Pancreas (tissue), 10 donors: ENCODE results near the gene SOCS6. TPM values are rescaled to one million over a fixed set of nuclear protein-coding genes. Genes with fewer than 3 reads are reported as not detected.
A peak's percentile ranks its signal among the peaks of the same experiment; 100 is the strongest.

Source experiments
- ATAC-seq, 4 donors: fragments of 200-7000 bp; cut with Tn5 transposase; one replicate each; pipeline versions ENCODE4 v1.8.0 to v1.9.1; 2020; ENCODE audit warnings: mild to moderate bottlenecking in 4 of 4, moderate library complexity in 4 of 4
- DNase-seq, 6 donors: peaks; one replicate each; pipeline ENCODE4 v3.0.0-alpha.2; 2020
- FAIRE-seq: peaks from 2 replicates; lab custom pipeline; 2012; peaks lifted over from hg19 to GRCh38; lab: Jason Lieb, UNC
- H3K27ac ChIP-seq, 4 donors: fragments of 200-600 bp; sonication (generic); 1 replicate in 3 of 4; 2 replicates in 1 of 4; pipeline versions ENCODE4 v1.5.0 to v1.8.0; 2020
- H3K27me3 ChIP-seq, 4 donors: fragments of 200-600 bp; one replicate each; pipeline ENCODE4 v1.8.0; 2021
- H3K36me3 ChIP-seq, 3 donors: fragments of 200-600 bp; sonication (generic) in 1 of 3; one replicate each; pipeline versions ENCODE4 v1.5.0 to v1.8.0; 2020 to 2021
- H3K4me1 ChIP-seq, 3 donors: fragments of 200-600 bp; one replicate each; pipeline ENCODE4 v1.8.0; 2021
- H3K4me3 ChIP-seq, 4 donors: fragments of 200-600 bp; sonication (generic) in 2 of 4; one replicate each; pipeline versions ENCODE4 v1.5.0 to v1.8.0; 2020 to 2021
- H3K9me3 ChIP-seq, 4 donors: fragments of 200-600 bp; one replicate each; pipeline ENCODE4 v1.8.0; 2021
- WGBS, 2 donors: extraction: QIAGEN DNeasy Blood & Tissue Kit; methylation state at CpG; one replicate each; pipeline ENCODE4 v1.1.7; 2013; 5-methylcytosine and 5-hydroxymethylcytosine counted together
- intact Hi-C, 3 donors: fragments of 100-400 bp; cut with DNase I; formaldehyde crosslinking; loops; one replicate each; pipeline versions ENCODE4 v1.11.1 to v1.14.2; 2022
- polyA plus RNA-seq, 2 donors: library from polyadenylated mRNA; stranded (reverse); fragments of 200-250 nt; gene quantifications; one replicate each; pipeline ENCODE4 v1.2.3, GENCODE V29; 2013
- total RNA-seq, 6 donors: library from RNA; stranded (reverse); fragmentation: NEBNext Ultra II Directional in 4 of 6; extraction: Animal tissue kit (Norgen Biotek cat#: 25700) in 4 of 6; gene quantifications; one replicate each; pipeline versions ENCODE4 v1.2.1 to v1.2.4, GENCODE V29; 2021 to 2023
- TF ChIP-seq, protein P1 (sequence below), 4 donors: fragments of 200-600 bp; sonication (generic) in 3 of 4; IDR thresholded peaks; one replicate each; pipeline versions ENCODE4 v1.5.0 to v1.8.0; 2021; ENCODE audit warnings: antibody characterized with exemption in 4 of 4
- donor health status: healthy with polysubstance abuse.
- donor health status: DM: no; HTN: no; CAD: no; lungs with moderate emphysema.
- donor health status: DM: no; HTN: no; CAD: no.
- donor health status: control.
- donor health status: control.
- donor health status: Bipolar disorder and iron deficiency.
- donor health status: DM: yes; HTN: yes; CAD: no.
- donor health status: DM: no; HTN: no; CAD: no.
- donor health status: DM: no; HTN: no; CAD: no.
- donor health status: DM: yes; HTN: yes; CAD: no.

The SOCS6 gene
- total and polyA plus RNA-seq, 8 donors: 3.0 to 18.8 (median 8.0) TPM

GRCh38 chr18:70296289-70296688, 7.4 kb downstream of the SOCS6 start:
- Histone ChIP-seq H3K4me3 (no peak overlapping the region), H3K27me3 (no peaks in the 10 kb centered on the region), H3K4me1 (peaks cover 9 to 35% (median 11%) of the 10 kb centered on the region in 3 donors), H3K27ac (peak overlapping the region in 3 of 4 donors; percentile 13 to 60 (median 29)), H3K36me3 (no peaks in the 10 kb centered on the region), H3K9me3 (no peaks in the 10 kb centered on the region)
- intact Hi-C loops: no loop called here
- peak; percentile 46 to 84 (median 71) for ATAC-seq
- no peak for FAIRE-seq
- DNase-seq: peak in 3 of 6 donors; percentile 29 to 40 (median 35)
- 60 to 61% methylated on average over 10 of the region's 10 CpGs for WGBS, 2 donors
- TF ChIP-seq, protein P1, sequence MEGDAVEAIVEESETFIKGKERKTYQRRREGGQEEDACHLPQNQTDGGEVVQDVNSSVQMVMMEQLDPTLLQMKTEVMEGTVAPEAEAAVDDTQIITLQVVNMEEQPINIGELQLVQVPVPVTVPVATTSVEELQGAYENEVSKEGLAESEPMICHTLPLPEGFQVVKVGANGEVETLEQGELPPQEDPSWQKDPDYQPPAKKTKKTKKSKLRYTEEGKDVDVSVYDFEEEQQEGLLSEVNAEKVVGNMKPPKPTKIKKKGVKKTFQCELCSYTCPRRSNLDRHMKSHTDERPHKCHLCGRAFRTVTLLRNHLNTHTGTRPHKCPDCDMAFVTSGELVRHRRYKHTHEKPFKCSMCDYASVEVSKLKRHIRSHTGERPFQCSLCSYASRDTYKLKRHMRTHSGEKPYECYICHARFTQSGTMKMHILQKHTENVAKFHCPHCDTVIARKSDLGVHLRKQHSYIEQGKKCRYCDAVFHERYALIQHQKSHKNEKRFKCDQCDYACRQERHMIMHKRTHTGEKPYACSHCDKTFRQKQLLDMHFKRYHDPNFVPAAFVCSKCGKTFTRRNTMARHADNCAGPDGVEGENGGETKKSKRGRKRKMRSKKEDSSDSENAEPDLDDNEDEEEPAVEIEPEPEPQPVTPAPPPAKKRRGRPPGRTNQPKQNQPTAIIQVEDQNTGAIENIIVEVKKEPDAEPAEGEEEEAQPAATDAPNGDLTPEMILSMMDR (IDR thresholded peaks at IDR 0.05): no peak

DNA sequence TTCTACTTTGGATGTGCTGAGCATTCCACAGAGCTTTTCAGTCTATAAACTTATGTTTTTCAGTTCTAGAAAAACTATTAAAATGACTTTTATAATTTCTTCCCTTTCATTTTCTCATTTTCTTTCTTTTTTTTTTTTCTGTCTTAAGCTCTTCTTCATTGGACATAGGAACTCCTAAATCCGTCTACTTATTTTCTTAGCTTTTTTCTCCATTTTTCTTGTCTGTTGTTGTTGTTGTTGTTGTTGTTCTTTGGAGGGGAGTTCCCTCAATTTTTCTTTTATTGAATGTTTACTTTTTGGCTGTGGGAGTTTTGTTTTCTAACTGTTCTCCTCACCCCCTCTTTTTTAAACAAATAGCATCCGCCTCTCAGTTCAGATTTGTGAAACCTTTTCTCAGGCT, 7.9 kb downstream of the SOCS6 start:
- FAIRE-seq: no peak
- H3K9me3 ChIP-seq: no peaks in the 10 kb centered on the region
- H3K36me3 ChIP-seq: no peaks in the 10 kb centered on the region
- no peak overlapping the region for H3K4me3 ChIP-seq
- WGBS, 2 donors: 61 to 75% methylated on average over 2 of the region's 2 CpGs
- ATAC-seq: no peak
- DNase-seq: no peak
- TF ChIP-seq, protein P1 (IDR thresholded peaks at IDR 0.05): no peak
- peaks cover 9 to 35% (median 11%) of the 10 kb centered on the region in 3 donors for H3K4me1 ChIP-seq
- intact Hi-C loops: no loop called here
- H3K27me3 ChIP-seq: no peaks in the 10 kb centered on the region
- H3K27ac ChIP-seq: peak overlapping the region in 3 of 4 donors; percentile 13 to 60 (median 29)

- 78 to 81% methylated on average over 8 of the region's 8 CpGs for WGBS, 2 donors
- FAIRE-seq (no peak), DNase-seq (no peak), ATAC-seq (no peak)
- H3K36me3 ChIP-seq: no peaks in the 10 kb centered on the region
- no peak overlapping the region for H3K27ac ChIP-seq
- no peak overlapping the region for H3K4me3 ChIP-seq
- H3K9me3 ChIP-seq: no peaks in the 10 kb centered on the region
- TF ChIP-seq, protein P1 (IDR thresholded peaks at IDR 0.05): no peak
- intact Hi-C loops: no loop called here
- no peaks in the 10 kb centered on the region for H3K27me3 ChIP-seq
- H3K4me1 ChIP-seq: peaks cover 5 to 30% (median 11%) of the 10 kb centered on the region in 3 donors
Observed at GRCh38 chr18:70299393-70299792, 10.5 kb downstream of the SOCS6 start.

DNA sequence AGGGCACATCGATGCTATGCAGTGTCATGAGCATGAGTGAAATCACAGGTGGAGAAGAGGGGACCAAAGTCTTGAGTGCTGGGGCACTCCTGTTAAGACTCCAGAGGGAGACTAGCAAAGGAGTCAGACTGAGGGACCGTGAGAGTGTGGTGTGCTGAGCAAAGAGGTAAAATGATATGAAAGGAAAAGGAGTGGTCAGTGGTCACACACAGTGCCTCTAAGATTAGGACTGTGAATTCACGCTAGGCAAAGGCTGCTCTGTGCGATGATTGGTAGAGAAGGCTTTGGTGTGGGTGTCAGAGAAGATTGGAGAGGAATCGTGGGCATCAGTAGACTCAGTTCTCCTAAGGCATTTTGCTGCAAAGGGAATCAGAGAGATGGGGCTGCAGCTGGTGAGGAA, 12.8 kb downstream of the SOCS6 start:
- TF ChIP-seq, protein P1 (IDR thresholded peaks at IDR 0.05): no peak
- Histone ChIP-seq H3K36me3 (no peaks in the 10 kb centered on the region), H3K4me3 (no peak overlapping the region), H3K9me3 (no peaks in the 10 kb centered on the region), H3K27me3 (no peaks in the 10 kb centered on the region), H3K4me1 (peaks cover 0 to 8% (median 5%) of the 10 kb centered on the region in 3 donors), H3K27ac (no peak overlapping the region)
- FAIRE-seq: no peak
- DNase-seq: no peak
- intact Hi-C loops: no loop called here
- 91 to 93% methylated on average over 5 of the region's 5 CpGs for WGBS, 2 donors
- no peak for ATAC-seq

- Histone ChIP-seq H3K4me3 (no peak overlapping the region), H3K4me1 (peaks cover 0 to 4% (median 0%) of the 10 kb centered on the region in 3 donors), H3K36me3 (no peaks in the 10 kb centered on the region), H3K27me3 (no peaks in the 10 kb centered on the region), H3K27ac (no peak overlapping the region), H3K9me3 (no peaks in the 10 kb centered on the region)
- FAIRE-seq (peak; percentile 17), DNase-seq (no peak), ATAC-seq (no peak)
- 94 to 96% methylated on average over 1 of the region's 1 CpG for WGBS, 2 donors
- TF ChIP-seq, protein P1 (IDR thresholded peaks at IDR 0.05): no peak
- intact Hi-C loops: no loop called here
Observed at GRCh38 chr18:70308555-70309294, 19.9 kb downstream of the SOCS6 start.
